ENCODE data around the gene RLN1. TPM values are rescaled to one million over a fixed set of nuclear protein-coding genes. Genes with fewer than 3 reads are reported as not detected.

The RLN1 gene
- total RNA-seq, 1 experiment from 2014 or later = 0.37 TPM

DNA sequence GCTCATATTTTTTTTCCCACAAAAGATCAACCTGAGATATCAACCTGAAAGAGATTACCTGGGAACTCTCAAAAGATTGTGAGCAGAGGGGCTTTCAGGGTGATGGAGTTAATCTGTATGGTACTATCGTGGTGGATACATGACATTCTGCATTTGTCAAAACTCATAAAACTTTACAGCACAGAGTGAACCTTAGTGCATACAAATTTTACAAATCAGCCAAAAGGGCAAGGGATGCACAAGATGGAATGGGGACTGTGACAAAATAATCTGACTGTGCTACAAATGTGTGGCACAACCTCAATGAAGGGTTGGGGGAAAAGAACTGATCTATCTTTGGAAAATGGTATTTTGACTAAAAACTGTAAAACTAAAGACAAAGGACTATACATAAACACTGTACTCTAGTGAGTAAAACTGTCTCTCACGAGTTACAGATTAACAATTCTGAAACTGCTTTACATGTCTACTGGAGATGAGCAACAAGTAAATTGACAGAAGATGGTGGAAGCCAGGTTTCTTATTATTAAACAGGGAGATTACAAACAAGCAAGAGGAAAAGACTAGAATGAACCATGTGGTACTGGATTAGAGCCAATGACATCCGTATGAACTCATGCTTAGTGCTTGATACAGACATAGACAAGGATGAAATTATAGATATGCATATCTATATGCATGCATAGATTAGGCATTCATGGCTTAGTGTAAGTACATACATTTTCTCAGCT, 24.8 kb upstream of the RLN1 start:
- H3K9me3 ChIP-seq (ENCODE audit: low read length) = no peaks in the 10 kb centered on the region
- H2AFZ ChIP-seq (ENCODE audit: low read length) = no peak overlapping the region
- H3K79me2 ChIP-seq (ENCODE audit: low read length) = no peaks in the 10 kb centered on the region; the same call in 1 of the 2 replicates
- H3K9ac ChIP-seq (ENCODE audit: low read length) = no peak overlapping the region
- H4K20me1 ChIP-seq (ENCODE audit: insufficient read depth, low read depth, low read length) = no peaks in the 10 kb centered on the region
- no peak overlapping the region for H3K4me3 ChIP-seq (ENCODE audit: low read length)
- no peaks in the 10 kb centered on the region for H3K27me3 ChIP-seq (ENCODE audit: low read length)
- no peaks in the 10 kb centered on the region for H3K4me1 ChIP-seq (ENCODE audit: low read length)
- H3K4me2 ChIP-seq (ENCODE audit: low read depth, low read length, poor library complexity, severe bottlenecking) = no peak overlapping the region
- DNase-seq = no peak
- H3K27ac ChIP-seq (ENCODE audit: low read length) = no peak overlapping the region
- H3K36me3 ChIP-seq (ENCODE audit: insufficient read depth, low read length) = no peaks in the 10 kb centered on the region
- no peaks in the 10 kb centered on the region for H3K9me2 ChIP-seq (replicated peaks; ENCODE audit: insufficient read depth, low read length)

DNA sequence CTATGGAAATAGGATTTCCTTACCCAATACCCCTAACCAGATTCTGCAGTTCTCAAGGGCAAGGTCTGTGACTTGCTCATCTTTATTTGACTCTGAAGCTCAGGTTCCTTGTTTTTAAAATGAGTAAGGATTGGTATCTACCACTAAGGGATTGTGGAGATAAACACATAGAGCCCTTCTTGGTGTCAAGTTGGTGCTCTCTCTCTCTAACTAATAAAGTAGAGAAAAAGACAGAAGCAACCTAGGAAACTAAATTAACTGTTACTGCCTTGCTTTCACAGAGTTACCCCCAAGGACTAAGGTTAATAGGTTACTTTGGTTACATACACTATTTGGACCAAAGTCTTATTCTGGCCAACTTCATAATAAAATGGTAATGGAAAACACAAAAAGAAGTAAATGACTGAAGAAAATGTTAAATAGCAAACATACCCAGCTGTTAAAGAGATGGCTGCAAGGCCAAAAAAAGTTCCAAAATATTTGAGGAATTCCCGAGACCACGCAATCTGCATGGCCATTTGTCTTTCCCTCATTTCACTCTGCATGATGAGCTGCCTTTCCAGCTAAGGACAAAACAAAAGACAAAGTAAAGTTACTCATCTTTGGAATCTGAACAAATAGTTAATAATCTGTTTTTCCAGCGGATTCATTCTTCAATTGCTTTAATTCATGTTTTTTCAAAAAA, 21.8 kb upstream of the RLN1 start:
- no peak overlapping the region for H3K4me2 ChIP-seq (ENCODE audit: low read depth, low read length, poor library complexity, severe bottlenecking)
- no peak overlapping the region for H3K9ac ChIP-seq (ENCODE audit: low read length)
- no peaks in the 10 kb centered on the region for H3K36me3 ChIP-seq (ENCODE audit: insufficient read depth, low read length)
- H3K27ac ChIP-seq (ENCODE audit: low read length) = no peak overlapping the region
- H3K27me3 ChIP-seq (ENCODE audit: low read length) = no peaks in the 10 kb centered on the region
- no peaks in the 10 kb centered on the region; the same call in 1 of the 2 replicates for H3K79me2 ChIP-seq (ENCODE audit: low read length)
- H3K4me1 ChIP-seq (ENCODE audit: low read length) = no peaks in the 10 kb centered on the region
- no peaks in the 10 kb centered on the region for H3K9me3 ChIP-seq (ENCODE audit: low read length)
- H3K9me2 ChIP-seq (replicated peaks; ENCODE audit: insufficient read depth, low read length) = no peaks in the 10 kb centered on the region
- no peak overlapping the region for H2AFZ ChIP-seq (ENCODE audit: low read length)
- DNase-seq = no peak
- no peak overlapping the region for H3K4me3 ChIP-seq (ENCODE audit: low read length)
- H4K20me1 ChIP-seq (ENCODE audit: insufficient read depth, low read depth, low read length) = no peaks in the 10 kb centered on the region

DNA sequence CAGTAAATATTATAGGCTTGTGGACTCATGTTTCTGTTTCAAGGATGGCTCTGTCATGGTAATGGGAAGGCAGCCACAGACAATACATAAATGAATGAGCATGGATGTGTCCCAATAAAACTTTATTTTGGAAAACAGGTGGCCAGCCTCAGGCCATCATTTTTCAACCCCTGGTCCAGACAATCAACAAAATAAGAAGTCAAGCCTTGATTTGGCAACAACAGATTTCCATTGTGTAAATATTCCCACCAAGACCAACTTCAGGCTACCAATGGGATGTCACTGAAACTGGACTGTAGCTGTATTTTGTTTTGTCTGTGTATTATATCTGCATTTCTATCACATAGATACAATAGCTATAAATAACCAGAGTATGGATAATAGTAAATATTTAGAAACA, 20.7 kb upstream of the RLN1 start:
- H3K4me1 ChIP-seq (ENCODE audit: low read length) = no peaks in the 10 kb centered on the region
- no peak overlapping the region for H3K4me3 ChIP-seq (ENCODE audit: low read length)
- DNase-seq = no peak
- no peak overlapping the region for H2AFZ ChIP-seq (ENCODE audit: low read length)
- no peaks in the 10 kb centered on the region; the same call in 1 of the 2 replicates for H3K79me2 ChIP-seq (ENCODE audit: low read length)
- H3K9ac ChIP-seq (ENCODE audit: low read length) = no peak overlapping the region
- H3K27me3 ChIP-seq (ENCODE audit: low read length) = no peaks in the 10 kb centered on the region
- H3K36me3 ChIP-seq (ENCODE audit: insufficient read depth, low read length) = no peaks in the 10 kb centered on the region
- H3K9me3 ChIP-seq (ENCODE audit: low read length) = no peaks in the 10 kb centered on the region
- H3K4me2 ChIP-seq (ENCODE audit: low read depth, low read length, poor library complexity, severe bottlenecking) = no peak overlapping the region
- H4K20me1 ChIP-seq (ENCODE audit: insufficient read depth, low read depth, low read length) = no peaks in the 10 kb centered on the region
- no peak overlapping the region for H3K27ac ChIP-seq (ENCODE audit: low read length)
- no peaks in the 10 kb centered on the region for H3K9me2 ChIP-seq (replicated peaks; ENCODE audit: insufficient read depth, low read length)

DNA sequence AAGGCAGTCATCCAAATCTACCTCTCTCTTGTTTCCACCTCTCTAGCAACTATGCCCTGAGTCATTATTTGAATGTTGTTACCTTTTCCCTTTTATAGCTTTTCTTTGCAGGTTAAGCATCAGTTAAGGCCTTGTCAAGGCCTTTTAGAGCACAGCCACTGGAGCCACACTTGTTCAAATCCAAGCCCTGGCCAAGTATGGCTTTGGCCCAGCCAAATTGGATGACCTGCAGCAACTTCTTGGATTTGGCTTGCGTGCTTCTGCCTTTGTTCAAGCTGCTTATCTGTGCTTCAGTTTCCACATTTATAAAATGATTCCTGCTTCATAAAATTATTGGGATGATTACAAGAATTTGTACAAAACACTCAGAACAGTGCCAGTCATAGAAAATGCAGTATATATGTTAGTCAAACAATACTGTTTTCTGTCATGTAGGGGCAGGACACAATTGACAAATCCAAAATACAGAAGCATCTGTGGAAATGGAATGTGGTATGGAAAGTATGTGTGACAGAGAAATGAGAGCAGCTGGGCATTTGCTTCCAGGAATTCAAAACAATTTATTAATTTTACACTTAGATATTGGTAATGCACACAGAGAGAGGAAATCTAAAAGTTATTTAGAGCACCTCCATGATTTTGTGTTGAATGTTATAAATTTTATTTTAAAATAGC, 17.9 kb upstream of the RLN1 start:
- DNase-seq = no peak
- no peak overlapping the region for H3K4me3 ChIP-seq (ENCODE audit: low read length)
- no peaks in the 10 kb centered on the region for H3K4me1 ChIP-seq (ENCODE audit: low read length)
- no peaks in the 10 kb centered on the region for H3K79me2 ChIP-seq (ENCODE audit: low read length)
- no peaks in the 10 kb centered on the region for H3K9me3 ChIP-seq (ENCODE audit: low read length)
- H3K27ac ChIP-seq (ENCODE audit: low read length) = no peak overlapping the region
- no peak overlapping the region for H3K9ac ChIP-seq (ENCODE audit: low read length)
- no peak overlapping the region for H2AFZ ChIP-seq (ENCODE audit: low read length)
- H3K36me3 ChIP-seq (ENCODE audit: insufficient read depth, low read length) = no peaks in the 10 kb centered on the region
- no peaks in the 10 kb centered on the region for H3K9me2 ChIP-seq (replicated peaks; ENCODE audit: insufficient read depth, low read length)
- no peaks in the 10 kb centered on the region for H4K20me1 ChIP-seq (ENCODE audit: insufficient read depth, low read depth, low read length)
- H3K4me2 ChIP-seq (ENCODE audit: low read depth, low read length, poor library complexity, severe bottlenecking) = no peak overlapping the region
- H3K27me3 ChIP-seq (ENCODE audit: low read length) = no peaks in the 10 kb centered on the region

DNA sequence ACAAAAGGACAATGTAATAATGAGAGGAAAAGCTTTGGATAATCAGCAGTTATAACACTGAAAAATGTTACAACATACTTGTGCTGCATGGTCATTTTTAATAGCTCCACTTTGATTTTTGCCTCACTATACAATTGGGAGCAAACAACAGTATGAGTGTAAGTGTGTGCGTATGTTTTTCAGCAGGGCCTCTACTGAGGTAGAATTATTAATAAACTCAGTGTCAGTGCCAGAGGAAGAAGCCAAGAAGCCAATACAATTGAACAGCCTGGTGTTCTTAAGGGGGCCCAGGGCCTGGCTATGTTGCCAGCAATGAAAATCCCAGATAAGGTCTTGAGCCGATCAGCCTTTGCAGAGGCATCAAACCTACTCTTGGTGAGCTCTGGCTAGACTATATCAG, 16.1 kb upstream of the RLN1 start:
- H3K4me1 ChIP-seq (ENCODE audit: low read length) = no peaks in the 10 kb centered on the region
- H3K9me3 ChIP-seq (ENCODE audit: low read length) = peaks cover under 1% of the 10 kb centered on the region; the same call in 1 of the 2 replicates
- no peak overlapping the region for H3K4me2 ChIP-seq (ENCODE audit: low read depth, low read length, poor library complexity, severe bottlenecking)
- no peaks in the 10 kb centered on the region for H3K79me2 ChIP-seq (ENCODE audit: low read length)
- no peak for DNase-seq
- no peaks in the 10 kb centered on the region for H3K27me3 ChIP-seq (ENCODE audit: low read length)
- H3K9me2 ChIP-seq (replicated peaks; ENCODE audit: insufficient read depth, low read length) = no peaks in the 10 kb centered on the region
- H3K4me3 ChIP-seq (ENCODE audit: low read length) = no peak overlapping the region
- H3K9ac ChIP-seq (ENCODE audit: low read length) = no peak overlapping the region
- no peak overlapping the region for H3K27ac ChIP-seq (ENCODE audit: low read length)
- no peaks in the 10 kb centered on the region for H3K36me3 ChIP-seq (ENCODE audit: insufficient read depth, low read length)
- H2AFZ ChIP-seq (ENCODE audit: low read length) = no peak overlapping the region
- H4K20me1 ChIP-seq (ENCODE audit: insufficient read depth, low read depth, low read length) = no peaks in the 10 kb centered on the region

DNA sequence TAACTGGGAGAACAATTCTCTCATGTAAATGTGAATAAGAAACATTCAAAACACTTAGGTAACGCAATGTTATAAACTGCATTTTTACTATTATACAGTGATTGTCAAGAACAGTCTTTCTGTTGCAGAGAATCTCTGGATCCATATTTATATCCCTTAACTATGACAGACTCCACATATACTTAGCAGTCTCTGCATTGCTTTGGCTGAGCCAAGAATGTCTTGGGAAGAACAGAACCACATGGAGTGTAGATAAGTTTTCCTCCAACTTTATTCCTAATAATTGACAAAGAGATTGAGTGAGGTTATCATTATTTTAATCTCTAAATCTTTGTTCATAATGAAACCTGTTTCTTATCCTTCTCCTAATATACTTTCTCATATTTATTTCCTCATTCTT, 15.6 kb upstream of the RLN1 start:
- no peak overlapping the region for H3K9ac ChIP-seq (ENCODE audit: low read length)
- no peaks in the 10 kb centered on the region for H3K79me2 ChIP-seq (ENCODE audit: low read length)
- no peak for DNase-seq
- H3K27me3 ChIP-seq (ENCODE audit: low read length) = no peaks in the 10 kb centered on the region
- H3K36me3 ChIP-seq (ENCODE audit: insufficient read depth, low read length) = no peaks in the 10 kb centered on the region
- H3K4me1 ChIP-seq (ENCODE audit: low read length) = no peaks in the 10 kb centered on the region
- no peak overlapping the region for H3K4me3 ChIP-seq (ENCODE audit: low read length)
- no peaks in the 10 kb centered on the region for H3K9me2 ChIP-seq (replicated peaks; ENCODE audit: insufficient read depth, low read length)
- H3K27ac ChIP-seq (ENCODE audit: low read length) = no peak overlapping the region
- H2AFZ ChIP-seq (ENCODE audit: low read length) = no peak overlapping the region
- H4K20me1 ChIP-seq (ENCODE audit: insufficient read depth, low read depth, low read length) = no peaks in the 10 kb centered on the region
- peaks cover 6% of the 10 kb centered on the region; the same call in 1 of the 2 replicates for H3K9me3 ChIP-seq (ENCODE audit: low read length)
- no peak overlapping the region for H3K4me2 ChIP-seq (ENCODE audit: low read depth, low read length, poor library complexity, severe bottlenecking)

DNA sequence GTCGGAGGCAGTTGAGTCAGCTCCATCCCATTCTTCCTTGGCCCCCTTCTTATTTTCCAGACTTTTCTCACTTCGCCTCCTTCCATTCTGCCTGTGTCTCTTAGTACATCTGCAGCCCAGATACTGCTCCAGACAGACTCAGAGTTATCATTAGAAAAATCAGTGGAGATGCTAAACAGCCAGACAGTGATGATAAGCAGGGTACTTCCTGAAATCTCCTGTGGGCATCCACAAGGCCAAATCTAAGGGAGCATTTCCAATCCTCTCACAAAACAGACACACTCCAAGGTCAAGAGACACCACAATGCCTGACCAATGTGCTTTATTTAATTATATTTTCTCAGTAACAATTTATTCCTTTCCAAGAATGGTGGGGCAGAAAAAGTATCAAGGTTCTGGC, 14.5 kb upstream of the RLN1 start:
- H3K4me1 ChIP-seq (ENCODE audit: low read length) = no peaks in the 10 kb centered on the region
- no peaks in the 10 kb centered on the region for H3K36me3 ChIP-seq (ENCODE audit: insufficient read depth, low read length)
- no peak overlapping the region for H3K27ac ChIP-seq (ENCODE audit: low read length)
- DNase-seq = no peak
- no peak overlapping the region for H3K4me3 ChIP-seq (ENCODE audit: low read length)
- no peaks in the 10 kb centered on the region for H3K79me2 ChIP-seq (ENCODE audit: low read length)
- H3K9ac ChIP-seq (ENCODE audit: low read length) = no peak overlapping the region
- H2AFZ ChIP-seq (ENCODE audit: low read length) = no peak overlapping the region
- H3K27me3 ChIP-seq (ENCODE audit: low read length) = no peaks in the 10 kb centered on the region
- no peak overlapping the region for H3K4me2 ChIP-seq (ENCODE audit: low read depth, low read length, poor library complexity, severe bottlenecking)
- no peaks in the 10 kb centered on the region for H4K20me1 ChIP-seq (ENCODE audit: insufficient read depth, low read depth, low read length)
- peaks cover 10% of the 10 kb centered on the region; the same call in 1 of the 2 replicates for H3K9me3 ChIP-seq (ENCODE audit: low read length)
- H3K9me2 ChIP-seq (replicated peaks; ENCODE audit: insufficient read depth, low read length) = no peaks in the 10 kb centered on the region

DNA sequence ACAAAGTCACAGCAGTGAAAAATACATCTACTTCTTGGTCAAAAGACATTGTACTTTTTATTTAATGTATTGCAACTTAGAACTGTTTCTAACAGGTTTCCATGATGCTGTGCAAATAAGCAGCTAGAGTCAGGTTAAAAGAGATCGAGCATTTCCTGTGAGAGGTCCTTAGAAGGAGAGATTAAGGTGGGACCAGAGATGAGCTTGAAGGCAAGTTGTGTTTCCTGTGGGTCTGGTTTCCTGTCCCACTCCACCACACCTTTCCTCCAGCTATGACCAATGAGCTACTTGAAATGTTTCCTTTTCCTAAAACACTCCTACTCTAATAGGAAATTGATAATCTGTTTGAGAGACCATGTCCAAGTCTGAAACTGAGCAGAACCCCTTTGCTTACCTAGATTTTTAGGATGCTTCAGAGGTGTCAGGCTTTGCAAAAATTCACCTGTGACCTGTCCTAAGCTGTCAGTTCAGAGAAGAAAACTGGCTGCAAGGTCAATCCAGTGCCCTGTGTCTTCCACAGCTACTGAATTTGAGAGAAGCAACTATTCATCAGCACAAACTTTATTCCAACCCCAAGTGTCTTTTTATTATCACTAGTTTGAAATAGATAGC, 13.1 kb upstream of the RLN1 start:
- Histone ChIP-seq H3K79me2 (ENCODE audit: low read length) (no peaks in the 10 kb centered on the region), H3K4me1 (ENCODE audit: low read length) (no peaks in the 10 kb centered on the region), H3K27ac (ENCODE audit: low read length) (no peak overlapping the region), H3K4me3 (ENCODE audit: low read length) (no peak overlapping the region), H4K20me1 (ENCODE audit: insufficient read depth, low read depth, low read length) (no peaks in the 10 kb centered on the region), H3K9me2 (replicated peaks; ENCODE audit: insufficient read depth, low read length) (no peaks in the 10 kb centered on the region), H3K9ac (ENCODE audit: low read length) (no peak overlapping the region), H3K9me3 (ENCODE audit: low read length) (peaks cover 14% of the 10 kb centered on the region), H3K4me2 (ENCODE audit: low read depth, low read length, poor library complexity, severe bottlenecking) (no peak overlapping the region), H3K36me3 (ENCODE audit: insufficient read depth, low read length) (no peaks in the 10 kb centered on the region), H3K27me3 (ENCODE audit: low read length) (no peaks in the 10 kb centered on the region), H2AFZ (ENCODE audit: low read length) (no peak overlapping the region)
- DNase-seq = no peak
